Smooth muscle cell (in vitro differentiated cells): Measurements from ENCODE around the gene PTPRM. TPM values are rescaled to one million over a fixed set of nuclear protein-coding genes. Genes with fewer than 3 reads are reported as not detected.

ENCODE experiments used
- DNase-seq: peaks from one replicate; lab custom pipeline; 2025; ENCODE audit not compliant: unreplicated experiment; lab: John Stamatoyannopoulos, UW
- H2AFZ ChIP-seq: fragments of 200-600 bp; sonication (generic); 2 replicates; pipeline ENCODE4 v1.6.0; 2016; ENCODE audit warnings: antibody characterized with exemption, low read depth, mild to moderate bottlenecking
- H3F3A ChIP-seq: fragments of 200-600 bp; sonication (generic); 2 replicates; pipeline ENCODE4 v1.6.0; 2017; ENCODE audit warnings: antibody characterized with exemption, low read depth
- H3K27ac ChIP-seq: fragments of 200-600 bp; sonication (generic); 2 replicates; pipeline ENCODE4 v1.5.1; 2016; ENCODE audit warnings: low read depth, mild to moderate bottlenecking
- H3K27me3 ChIP-seq: fragments of 200-600 bp; sonication (generic); 2 replicates; pipeline ENCODE4 v1.6.1; 2016; ENCODE audit warnings: low read depth, mild to moderate bottlenecking
- H3K36me3 ChIP-seq: fragments of 200-600 bp; sonication (generic); 2 replicates; pipeline ENCODE4 v1.5.1; 2016; ENCODE audit warnings: low read depth
- H3K4me1 ChIP-seq: fragments of 200-600 bp; sonication (generic); 2 replicates; pipeline ENCODE4 v1.5.1; 2016; ENCODE audit warnings: low read depth
- H3K4me2 ChIP-seq: fragments of 200-600 bp; sonication (generic); 2 replicates; pipeline ENCODE4 v1.6.0; 2016; ENCODE audit warnings: mild to moderate bottlenecking
- H3K4me3 ChIP-seq: fragments of 200-600 bp; sonication (generic); 2 replicates; pipeline ENCODE4 v1.5.1; 2016; ENCODE audit warnings: mild to moderate bottlenecking
- H3K79me2 ChIP-seq: fragments of 200-600 bp; sonication (generic); 2 replicates; pipeline ENCODE4 v1.6.0; 2016; ENCODE audit warnings: low read depth, mild to moderate bottlenecking
- H3K9ac ChIP-seq: fragments of 200-600 bp; sonication (generic); 2 replicates; pipeline ENCODE4 v1.6.0; 2016; ENCODE audit warnings: low read depth
- H3K9me3 ChIP-seq: fragments of 200-600 bp; sonication (generic); replicated peaks from 2 replicates; pipeline ENCODE4 v1.5.1; 2016; ENCODE audit warnings: low read depth
- H4K20me1 ChIP-seq: fragments of 200-600 bp; sonication (generic); 2 replicates; pipeline ENCODE4 v1.6.0; 2016; ENCODE audit warnings: low read depth
- CTCF ChIP-seq: fragments of 200-600 bp; sonication (generic); IDR thresholded peaks from 2 replicates; pipeline ENCODE4 v1.5.1; 2017; ENCODE audit warnings: borderline replicate concordance, mild to moderate bottlenecking, antibody characterized with exemption; ENCODE audit not compliant: insufficient read depth, poor library complexity, severe bottlenecking
- WGBS: methylation state at CpG from one replicate; pipeline ENCODE4 v1.1.7; 2016; ENCODE audit warnings: low lambda C conversion rate; 5-methylcytosine and 5-hydroxymethylcytosine counted together
- polyA plus RNA-seq: library from polyadenylated mRNA; unstranded; fragments of >200 nt; fragmentation: Nextera tagmentation; extraction: Ambion mirVana; gene quantifications from 2 replicates; pipeline ENCODE4 v1.2.1, GENCODE V29; 2016
- total RNA-seq: library from RNA; depleted of rRNA; stranded (reverse); fragments of >200 nt; gene quantifications from 2 replicates; pipeline ENCODE4 v1.2.3, GENCODE V29; 2014

PTPRM gene
- total and polyA plus RNA-seq, 2 experiments from 2014 or later, result 57.5 to 115 TPM

DNA sequence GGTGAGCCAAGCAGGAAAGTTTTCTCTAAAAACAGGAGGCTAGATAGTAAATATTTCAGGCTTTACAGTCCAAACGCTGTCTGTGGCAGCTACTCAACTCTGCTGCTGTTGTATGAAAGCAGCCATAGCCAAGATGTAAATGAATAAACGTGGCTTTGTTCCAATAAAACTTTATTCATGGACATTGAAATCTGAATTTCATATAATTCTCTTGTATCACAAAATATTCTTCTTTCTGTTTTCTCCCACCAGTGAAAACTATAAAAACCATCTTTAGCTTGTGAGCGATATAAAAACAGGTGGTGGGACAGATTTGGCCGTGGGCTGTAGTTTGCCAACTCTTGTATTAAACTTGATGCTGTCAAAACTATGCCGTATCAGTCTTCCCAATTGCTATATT is 333.0 kb downstream of the PTPRM start:
- no peak overlapping the region for H3K4me2 ChIP-seq
- H3F3A ChIP-seq, result peaks cover 17% of the 10 kb centered on the region
- H4K20me1 ChIP-seq, result no peaks in the 10 kb centered on the region
- H2AFZ ChIP-seq, result no peak overlapping the region
- H3K4me1 ChIP-seq, result peaks cover 31% of the 10 kb centered on the region
- H3K27ac ChIP-seq, result no peak overlapping the region
- TF ChIP-seq CTCF, result no peak
- H3K4me3 ChIP-seq, result no peak overlapping the region
- no peaks in the 10 kb centered on the region for H3K36me3 ChIP-seq
- H3K9me3 ChIP-seq, result no peaks in the 10 kb centered on the region
- H3K9ac ChIP-seq, result no peak overlapping the region
- peaks cover 8% of the 10 kb centered on the region for H3K79me2 ChIP-seq
- 91% methylated on average over 5 of the region's 5 CpGs for WGBS
- no peaks in the 10 kb centered on the region for H3K27me3 ChIP-seq
- DNase-seq, result no peak

GRCh38 chr18:7901657-7902056 is 334.5 kb downstream of the PTPRM start:
- Histone ChIP-seq H3K36me3 (no peaks in the 10 kb centered on the region), H3K27me3 (no peaks in the 10 kb centered on the region), H3K79me2 (peaks cover 13% of the 10 kb centered on the region), H3K9me3 (no peaks in the 10 kb centered on the region), H2AFZ (no peak overlapping the region), H4K20me1 (no peaks in the 10 kb centered on the region), H3K9ac (no peak overlapping the region), H3K27ac (peak overlapping the region; percentile 86), H3K4me3 (no peak overlapping the region), H3K4me2 (peak overlapping the region; percentile 66), H3K4me1 (peaks cover 28% of the 10 kb centered on the region), H3F3A (peaks cover 17% of the 10 kb centered on the region)
- TF ChIP-seq CTCF, result no peak
- no peak for DNase-seq
- 48% methylated on average over 1 of the region's 1 CpG for WGBS

- no peak for TF ChIP-seq CTCF
- peak overlapping the region; percentile 66 for H3K4me2 ChIP-seq
- no peaks in the 10 kb centered on the region for H4K20me1 ChIP-seq
- H3K9me3 ChIP-seq, result no peaks in the 10 kb centered on the region
- no peak overlapping the region for H3K4me3 ChIP-seq
- H2AFZ ChIP-seq, result no peak overlapping the region
- H3K36me3 ChIP-seq, result no peaks in the 10 kb centered on the region
- WGBS, result 23% methylated on average over 5 of the region's 5 CpGs
- H3K27me3 ChIP-seq, result no peaks in the 10 kb centered on the region
- peak overlapping the region; percentile 27 for H3K9ac ChIP-seq
- H3K27ac ChIP-seq, result peak overlapping the region; percentile 86
- H3K4me1 ChIP-seq, result peaks cover 23% of the 10 kb centered on the region
- peaks cover 13% of the 10 kb centered on the region for H3K79me2 ChIP-seq
- peak; percentile 9 for DNase-seq
- peaks cover 17% of the 10 kb centered on the region for H3F3A ChIP-seq
Measured at GRCh38 chr18:7902399-7902839, 335.3 kb downstream of the PTPRM start.

DNA sequence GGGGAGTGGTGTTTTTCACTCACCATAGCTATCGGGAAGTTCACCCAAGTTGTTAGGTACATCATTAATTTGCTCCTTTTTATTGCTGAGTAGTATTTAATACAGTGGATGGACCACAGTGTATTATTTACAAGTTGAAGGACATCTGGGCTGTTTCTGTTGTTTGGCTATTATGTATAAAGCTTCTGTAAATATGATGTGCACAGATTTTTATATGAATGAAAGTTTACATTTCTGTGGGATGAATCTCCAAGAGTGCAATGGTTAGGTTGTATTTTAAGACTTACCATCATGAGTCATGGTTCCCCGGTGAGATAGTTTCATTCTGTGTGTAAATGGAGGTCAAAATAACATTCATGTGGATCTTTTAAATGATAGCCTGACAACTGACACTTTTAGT is 337.4 kb downstream of the PTPRM start:
- Histone ChIP-seq H2AFZ (no peak overlapping the region), H3K9ac (peak overlapping the region; percentile 14), H3F3A (peaks cover 9% of the 10 kb centered on the region), H3K4me2 (peak overlapping the region; percentile 61), H3K36me3 (no peaks in the 10 kb centered on the region), H3K4me3 (no peak overlapping the region), H4K20me1 (no peaks in the 10 kb centered on the region), H3K27me3 (no peaks in the 10 kb centered on the region), H3K9me3 (no peaks in the 10 kb centered on the region), H3K27ac (peak overlapping the region; percentile 86), H3K79me2 (peaks cover 13% of the 10 kb centered on the region), H3K4me1 (peaks cover 12% of the 10 kb centered on the region)
- no peak for DNase-seq
- WGBS, result 54% methylated on average over 2 of the region's 2 CpGs
- TF ChIP-seq CTCF, result no peak
